ENCODE data around the gene CMTM5. TPM values are rescaled to one million over a fixed set of nuclear protein-coding genes. Genes with fewer than 3 reads are reported as not detected.
"Not testable (repeated sequence)": the region's sequence is repeated elsewhere in the genome, so short reads cannot be mapped to it uniquely, and the experiment has no call there.

Gene CMTM5
- total RNA-seq, 1 donor from 2014 or later: not detected

GRCh38 chr14:23399591-23399990, 22.7 kb downstream of the CMTM5 start:
- peaks cover 12% of the 10 kb centered on the region for H3K27me3 Mint-ChIP-seq (ENCODE audit: unreplicated experiment)
- no peak overlapping the region for H3K4me3 Mint-ChIP-seq (ENCODE audit: unreplicated experiment)
- no peak overlapping the region for H3K27ac Mint-ChIP-seq (ENCODE audit: unreplicated experiment)
- H3K4me1 Mint-ChIP-seq (ENCODE audit: unreplicated experiment): no peaks in the 10 kb centered on the region
- H3K36me3 Mint-ChIP-seq (ENCODE audit: unreplicated experiment): no peaks in the 10 kb centered on the region
- no peak for DNase-seq (ENCODE audit: extremely low spot score, unreplicated experiment)
- TF ChIP-seq CTCF (IDR thresholded peaks at IDR 0.05): no peak
- no peaks in the 10 kb centered on the region for H3K9me3 Mint-ChIP-seq (ENCODE audit: unreplicated experiment)

GRCh38 chr14:23400496-23401149, 23.8 kb downstream of the CMTM5 start:
- not testable (repeated sequence) for H3K4me3 Mint-ChIP-seq (ENCODE audit: unreplicated experiment); H3K27me3 Mint-ChIP-seq (ENCODE audit: unreplicated experiment); H3K9me3 Mint-ChIP-seq (ENCODE audit: unreplicated experiment); DNase-seq (ENCODE audit: extremely low spot score, unreplicated experiment); H3K36me3 Mint-ChIP-seq (ENCODE audit: unreplicated experiment); H3K27ac Mint-ChIP-seq (ENCODE audit: unreplicated experiment); H3K4me1 Mint-ChIP-seq (ENCODE audit: unreplicated experiment)

GRCh38 chr14:23401291-23401690, 24.4 kb downstream of the CMTM5 start:
- DNase-seq (ENCODE audit: extremely low spot score, unreplicated experiment): no peak
- TF ChIP-seq CTCF (IDR thresholded peaks at IDR 0.05): no peak

DNA sequence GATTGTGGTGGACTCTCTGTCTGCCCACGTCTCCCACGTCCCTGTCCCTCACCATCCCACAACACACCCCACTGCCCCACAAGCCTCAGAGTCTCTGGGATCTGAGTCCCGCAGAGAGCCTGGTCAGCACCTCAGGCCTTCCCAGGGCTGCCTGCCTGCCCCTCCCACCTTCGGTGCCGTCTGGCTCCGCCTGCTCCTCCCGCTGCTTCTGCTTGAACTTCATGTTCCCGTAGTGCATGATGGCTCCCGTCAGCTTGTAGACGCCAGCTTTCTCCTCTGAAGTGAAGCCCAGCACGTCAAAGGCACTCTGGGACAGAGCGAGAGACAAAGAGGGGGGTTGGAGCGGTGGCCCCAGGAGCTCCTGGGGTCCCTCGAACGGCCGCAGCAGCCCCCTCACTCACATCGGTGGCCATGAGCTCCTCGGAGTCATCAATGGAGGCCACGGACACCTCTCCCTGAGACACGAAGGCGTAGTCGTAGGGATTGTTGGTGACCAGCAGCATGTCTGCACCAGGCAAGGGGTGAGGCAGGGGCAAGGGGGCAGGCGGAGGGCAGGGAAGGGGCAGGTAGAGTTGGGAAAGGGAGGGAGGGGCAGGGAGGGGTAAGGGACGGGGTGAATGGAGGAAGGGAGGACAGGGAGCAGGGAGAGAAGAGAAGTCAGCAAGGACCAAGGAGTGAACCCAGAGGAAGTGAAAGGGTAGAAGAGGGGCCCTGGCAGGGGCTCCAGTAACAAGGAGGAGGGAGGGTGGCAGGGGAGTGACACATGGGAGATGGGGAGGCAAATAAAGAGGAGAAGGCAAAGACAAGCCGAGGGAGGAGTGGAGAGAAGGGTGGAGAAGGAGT, 25.7 kb downstream of the CMTM5 start:
- H3K27ac Mint-ChIP-seq (ENCODE audit: unreplicated experiment): no peak overlapping the region
- peaks cover 8% of the 10 kb centered on the region for H3K27me3 Mint-ChIP-seq (ENCODE audit: unreplicated experiment)
- no peaks in the 10 kb centered on the region for H3K9me3 Mint-ChIP-seq (ENCODE audit: unreplicated experiment)
- H3K4me3 Mint-ChIP-seq (ENCODE audit: unreplicated experiment): no peak overlapping the region
- H3K36me3 Mint-ChIP-seq (ENCODE audit: unreplicated experiment): no peaks in the 10 kb centered on the region
- TF ChIP-seq CTCF (IDR thresholded peaks at IDR 0.05): no peak
- no peak for DNase-seq (ENCODE audit: extremely low spot score, unreplicated experiment)
- H3K4me1 Mint-ChIP-seq (ENCODE audit: unreplicated experiment): no peaks in the 10 kb centered on the region

More at GRCh38 chr14:23401291-23401690, 24.4 kb downstream of the CMTM5 start:
- no peaks in the 10 kb centered on the region for H3K9me3 Mint-ChIP-seq (ENCODE audit: unreplicated experiment)
- no peak overlapping the region for H3K4me3 Mint-ChIP-seq (ENCODE audit: unreplicated experiment)
- no peaks in the 10 kb centered on the region for H3K4me1 Mint-ChIP-seq (ENCODE audit: unreplicated experiment)
- H3K27me3 Mint-ChIP-seq (ENCODE audit: unreplicated experiment): peaks cover 10% of the 10 kb centered on the region
- H3K27ac Mint-ChIP-seq (ENCODE audit: unreplicated experiment): no peak overlapping the region
- H3K36me3 Mint-ChIP-seq (ENCODE audit: unreplicated experiment): no peaks in the 10 kb centered on the region

DNA sequence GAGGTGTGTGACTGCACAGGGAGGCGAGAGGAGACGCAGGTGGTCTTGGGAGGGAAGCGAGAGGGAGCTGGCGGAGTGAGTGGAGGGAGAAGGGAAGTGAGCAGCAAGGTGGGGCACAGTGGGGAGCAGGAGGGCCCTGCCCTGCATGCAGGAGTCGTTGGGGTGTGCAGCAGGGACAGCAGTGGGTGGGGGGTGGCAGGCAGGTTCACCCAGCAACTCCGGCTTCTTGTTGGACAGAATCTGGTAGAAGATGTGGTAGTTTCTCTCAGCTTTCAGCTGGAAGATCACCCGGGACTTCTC, 26.2 kb downstream of the CMTM5 start:
- Mint-ChIP-seq H3K4me3 (ENCODE audit: unreplicated experiment) (no peak overlapping the region), H3K4me1 (ENCODE audit: unreplicated experiment) (no peaks in the 10 kb centered on the region), H3K27me3 (ENCODE audit: unreplicated experiment) (peaks cover 8% of the 10 kb centered on the region), H3K36me3 (ENCODE audit: unreplicated experiment) (no peaks in the 10 kb centered on the region), H3K27ac (ENCODE audit: unreplicated experiment) (no peak overlapping the region), H3K9me3 (ENCODE audit: unreplicated experiment) (no peaks in the 10 kb centered on the region)
- DNase-seq (ENCODE audit: extremely low spot score, unreplicated experiment): no peak
- no peak for TF ChIP-seq CTCF (IDR thresholded peaks at IDR 0.05)

Data from osteocyte (in vitro differentiated cells).